ENCODE data around the gene SLC24A3. TPM values are rescaled to one million over a fixed set of nuclear protein-coding genes. Genes with fewer than 3 reads are reported as not detected.

The SLC24A3 gene
- total RNA-seq, 1 donor from 2014 or later = 0.51 TPM

DNA sequence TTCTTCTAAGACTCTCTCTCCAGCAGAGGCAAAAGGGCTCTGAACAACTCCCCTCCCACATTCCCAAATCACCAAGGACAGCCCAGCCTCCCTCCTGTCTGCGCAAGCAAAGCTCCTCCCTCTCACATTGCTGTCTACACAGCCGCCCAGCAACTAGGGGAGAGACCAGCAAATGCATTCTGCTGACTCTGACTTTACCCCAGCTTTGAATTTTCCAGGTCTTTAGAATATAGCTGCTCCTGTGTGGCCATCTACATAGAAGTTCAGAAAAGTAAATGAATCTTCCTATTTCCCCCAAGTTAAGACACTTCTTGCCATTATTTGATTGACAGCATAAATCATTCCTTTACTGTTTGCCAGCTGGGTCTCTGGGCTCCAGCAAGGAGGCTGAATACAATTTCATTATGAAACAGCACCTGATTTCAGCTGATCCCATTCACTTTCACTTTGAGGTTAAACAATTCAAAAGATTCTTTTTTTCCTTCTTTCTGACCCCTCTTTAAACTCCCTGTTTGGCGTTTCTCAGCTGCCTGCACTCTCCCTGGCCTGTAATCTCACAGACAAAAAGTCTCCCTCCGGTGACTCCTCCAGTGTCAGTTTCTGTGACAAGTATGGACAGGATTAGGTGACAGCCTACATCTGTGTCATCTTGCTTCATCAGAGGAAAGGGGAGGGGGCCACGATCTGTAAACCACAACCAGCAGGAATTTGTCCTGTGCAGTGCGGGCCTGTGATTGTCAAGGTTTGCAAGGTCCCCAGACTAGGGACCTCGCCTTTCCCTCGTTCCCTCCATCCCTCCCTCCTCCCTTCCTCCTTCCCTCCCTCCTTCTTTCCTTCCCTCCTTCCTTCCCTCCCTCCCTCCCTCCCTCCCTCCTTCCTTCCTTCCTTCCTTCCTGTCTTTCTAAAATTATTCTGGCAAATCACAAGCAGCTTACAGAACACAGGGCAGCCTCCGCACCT lies 340.1 kb downstream of the SLC24A3 start:
- no peaks in the 10 kb centered on the region for H3K9me3 Mint-ChIP-seq
- H3K27me3 Mint-ChIP-seq (ENCODE audit: low read depth) = no peaks in the 10 kb centered on the region
- TF ChIP-seq, protein P1, sequence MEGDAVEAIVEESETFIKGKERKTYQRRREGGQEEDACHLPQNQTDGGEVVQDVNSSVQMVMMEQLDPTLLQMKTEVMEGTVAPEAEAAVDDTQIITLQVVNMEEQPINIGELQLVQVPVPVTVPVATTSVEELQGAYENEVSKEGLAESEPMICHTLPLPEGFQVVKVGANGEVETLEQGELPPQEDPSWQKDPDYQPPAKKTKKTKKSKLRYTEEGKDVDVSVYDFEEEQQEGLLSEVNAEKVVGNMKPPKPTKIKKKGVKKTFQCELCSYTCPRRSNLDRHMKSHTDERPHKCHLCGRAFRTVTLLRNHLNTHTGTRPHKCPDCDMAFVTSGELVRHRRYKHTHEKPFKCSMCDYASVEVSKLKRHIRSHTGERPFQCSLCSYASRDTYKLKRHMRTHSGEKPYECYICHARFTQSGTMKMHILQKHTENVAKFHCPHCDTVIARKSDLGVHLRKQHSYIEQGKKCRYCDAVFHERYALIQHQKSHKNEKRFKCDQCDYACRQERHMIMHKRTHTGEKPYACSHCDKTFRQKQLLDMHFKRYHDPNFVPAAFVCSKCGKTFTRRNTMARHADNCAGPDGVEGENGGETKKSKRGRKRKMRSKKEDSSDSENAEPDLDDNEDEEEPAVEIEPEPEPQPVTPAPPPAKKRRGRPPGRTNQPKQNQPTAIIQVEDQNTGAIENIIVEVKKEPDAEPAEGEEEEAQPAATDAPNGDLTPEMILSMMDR (conservative IDR thresholded peaks at IDR 0.05) = no peak
- H3K4me3 Mint-ChIP-seq = no peak overlapping the region
- DNase-seq (ENCODE audit: low read depth, low spot score) = peak; percentile 28
- H3K27ac Mint-ChIP-seq (ENCODE audit: unreplicated experiment) = no peak overlapping the region
- H3K36me3 Mint-ChIP-seq (ENCODE audit: low read depth) = no peaks in the 10 kb centered on the region
- H3K4me1 Mint-ChIP-seq = no peaks in the 10 kb centered on the region

DNA sequence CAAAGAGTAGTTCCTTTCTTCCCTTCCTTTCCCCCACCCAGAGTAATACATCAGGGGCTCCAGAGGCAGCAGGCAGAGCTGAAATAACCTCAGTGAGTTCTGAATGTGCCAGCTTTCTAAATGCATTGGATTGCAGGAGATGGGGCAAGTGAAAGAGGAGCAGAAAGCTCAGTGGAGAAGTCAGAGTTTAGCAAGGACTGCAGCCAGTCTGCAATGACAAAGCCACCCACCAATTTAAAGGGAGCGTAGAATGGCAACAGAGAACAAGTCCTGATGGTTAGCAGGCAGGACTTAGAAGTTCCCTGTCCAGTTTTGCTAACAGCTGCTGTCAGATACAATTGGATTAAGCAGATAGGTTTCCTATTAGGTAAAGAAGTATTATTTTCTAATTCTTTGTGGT lies 342.2 kb downstream of the SLC24A3 start:
- no peaks in the 10 kb centered on the region for H3K9me3 Mint-ChIP-seq
- H3K36me3 Mint-ChIP-seq (ENCODE audit: low read depth) = no peaks in the 10 kb centered on the region
- no peak overlapping the region for H3K4me3 Mint-ChIP-seq
- TF ChIP-seq, protein P1 (conservative IDR thresholded peaks at IDR 0.05) = no peak
- no peaks in the 10 kb centered on the region for H3K4me1 Mint-ChIP-seq
- H3K27me3 Mint-ChIP-seq (ENCODE audit: low read depth) = no peaks in the 10 kb centered on the region
- no peak overlapping the region for H3K27ac Mint-ChIP-seq (ENCODE audit: unreplicated experiment)
- no peak for DNase-seq (ENCODE audit: low read depth, low spot score)

DNA sequence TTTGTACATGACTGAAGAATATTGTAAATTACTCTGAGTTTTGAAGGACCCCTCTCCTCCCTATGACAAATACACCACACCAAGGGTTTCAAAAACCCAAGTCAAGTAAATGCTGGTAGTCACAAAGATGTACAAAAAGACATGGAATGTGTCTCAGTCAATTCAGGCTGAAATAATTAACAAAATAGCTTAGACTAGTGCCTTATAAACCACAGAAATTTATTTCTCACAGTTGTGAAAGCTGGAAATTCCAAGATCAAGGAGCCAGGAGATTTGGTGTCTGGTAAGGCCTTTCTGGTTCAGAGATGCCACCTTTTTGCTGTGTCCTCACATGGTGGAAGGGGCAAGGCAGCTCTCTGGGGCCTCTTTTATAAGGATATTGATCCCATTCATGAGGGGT lies 343.3 kb downstream of the SLC24A3 start:
- Mint-ChIP-seq H3K4me1 (no peaks in the 10 kb centered on the region), H3K27ac (ENCODE audit: unreplicated experiment) (no peak overlapping the region), H3K27me3 (ENCODE audit: low read depth) (no peaks in the 10 kb centered on the region), H3K36me3 (ENCODE audit: low read depth) (no peaks in the 10 kb centered on the region), H3K9me3 (no peaks in the 10 kb centered on the region), H3K4me3 (no peak overlapping the region)
- DNase-seq (ENCODE audit: low read depth, low spot score) = no peak
- TF ChIP-seq, protein P1 (conservative IDR thresholded peaks at IDR 0.05) = no peak

DNA sequence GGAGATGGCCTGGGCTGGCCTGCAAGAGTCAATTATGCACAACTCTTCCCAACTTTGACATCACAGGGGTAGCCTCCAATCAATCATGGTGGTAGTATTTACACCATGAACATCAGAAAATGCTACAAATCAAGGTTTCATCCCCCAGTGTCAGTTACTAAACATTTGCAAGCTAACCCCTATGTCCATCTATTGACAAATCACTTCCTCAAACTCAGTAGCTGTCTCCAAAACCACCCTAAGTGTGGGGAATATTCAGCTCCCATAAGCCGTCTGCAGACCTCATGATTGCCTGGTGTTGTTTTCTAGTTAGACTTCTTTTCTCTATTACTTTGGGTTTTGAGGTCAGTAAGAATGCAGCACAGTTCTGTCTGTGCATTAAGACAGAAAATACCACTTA lies 344.8 kb downstream of the SLC24A3 start:
- DNase-seq (ENCODE audit: low read depth, low spot score) = no peak
- Mint-ChIP-seq H3K27ac (ENCODE audit: unreplicated experiment) (no peak overlapping the region), H3K4me3 (no peak overlapping the region), H3K4me1 (no peaks in the 10 kb centered on the region), H3K27me3 (ENCODE audit: low read depth) (no peaks in the 10 kb centered on the region), H3K9me3 (no peaks in the 10 kb centered on the region), H3K36me3 (ENCODE audit: low read depth) (no peaks in the 10 kb centered on the region)
- TF ChIP-seq, protein P1 (conservative IDR thresholded peaks at IDR 0.05) = no peak

DNA sequence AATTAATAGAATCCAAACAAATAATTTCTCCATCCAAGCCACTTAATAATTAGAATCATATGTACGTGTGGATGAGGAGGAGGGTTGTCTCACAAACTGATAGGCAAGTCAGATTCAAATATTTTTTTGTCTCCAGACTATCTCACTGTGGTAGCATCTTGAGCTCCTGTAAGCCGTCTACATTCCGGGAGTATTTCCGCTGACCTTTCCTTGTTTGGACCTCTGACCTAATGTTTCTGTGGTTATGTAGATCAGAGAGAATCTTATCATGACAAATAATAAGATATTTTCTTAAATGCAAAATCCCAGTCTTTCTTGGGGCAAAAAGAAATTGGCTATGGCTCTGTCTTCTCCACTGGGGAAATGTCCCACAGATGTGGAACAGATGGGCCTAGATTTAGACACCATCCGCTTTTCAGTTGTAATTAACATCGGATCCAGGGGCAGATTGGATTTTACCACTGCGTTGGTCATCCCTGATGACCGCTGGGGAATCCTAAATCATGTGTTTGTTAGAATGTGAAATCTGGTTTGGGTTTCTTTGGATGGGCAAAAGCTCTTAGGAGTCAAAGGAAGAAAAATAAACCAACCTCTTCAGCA lies 348.5 kb downstream of the SLC24A3 start:
- Mint-ChIP-seq H3K27ac (ENCODE audit: unreplicated experiment) (no peak overlapping the region), H3K4me3 (no peak overlapping the region), H3K9me3 (no peaks in the 10 kb centered on the region), H3K27me3 (ENCODE audit: low read depth) (no peaks in the 10 kb centered on the region), H3K36me3 (ENCODE audit: low read depth) (no peaks in the 10 kb centered on the region), H3K4me1 (no peaks in the 10 kb centered on the region)
- TF ChIP-seq, protein P1 (conservative IDR thresholded peaks at IDR 0.05) = no peak
- DNase-seq (ENCODE audit: low read depth, low spot score) = no peak
